GM21825 (cell line): ENCODE measurements around the gene RNF213.

ENCODE experiments used
- ATAC-seq: cut with Tn5 transposase; IDR thresholded peaks from one replicate; pipeline ENCODE4 v1.9.1; 2021; ENCODE audit warnings: mild to moderate bottlenecking, moderate library complexity; ENCODE audit not compliant: unreplicated experiment

Gene RNF213

DNA sequence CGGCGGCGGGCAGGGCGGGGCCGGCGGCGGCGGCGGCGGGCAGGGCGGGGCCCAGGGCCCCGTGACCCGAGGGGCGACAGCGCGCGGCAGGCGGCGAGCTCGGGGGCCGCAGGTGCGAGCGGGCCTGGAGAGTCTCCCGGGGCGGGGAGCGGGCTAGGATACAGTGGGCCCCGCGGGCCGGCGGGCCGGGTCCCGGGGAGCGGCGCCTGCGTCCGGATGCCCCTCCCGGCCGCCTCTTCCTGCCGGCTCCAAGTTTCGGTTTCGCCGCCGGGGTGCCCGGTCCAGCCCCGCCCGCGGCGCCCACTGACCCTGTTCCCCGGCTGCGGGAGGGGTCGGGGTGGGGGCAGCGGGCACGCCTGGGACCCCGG is at the start of gene RNF213:
Gene RNF213, plus strand, starts transcription at position 62 of the 368 bp plus-strand sequence. CDS start 2,830 bp downstream, outside the sequence.
- no peak for ATAC-seq

DNA sequence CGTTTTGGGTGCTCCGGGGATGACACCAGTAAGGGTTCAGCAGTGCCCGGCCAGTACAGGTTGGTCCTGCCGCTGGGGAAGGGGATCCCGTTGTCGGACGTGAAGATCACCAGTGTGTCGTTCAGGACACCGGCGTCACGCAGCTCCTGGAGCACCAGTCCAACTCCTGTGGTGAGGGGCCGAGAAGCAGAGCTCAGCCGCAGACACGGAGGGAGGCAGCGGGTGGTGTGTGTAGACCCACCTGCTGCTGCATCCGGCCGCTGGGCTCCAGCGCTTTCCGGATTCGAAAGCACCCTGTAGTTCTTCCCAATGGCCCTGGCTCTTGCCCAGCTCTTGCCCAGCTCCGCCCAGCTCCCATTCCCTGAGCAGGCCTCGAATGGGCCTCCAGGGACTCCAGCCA is 48.5 kb upstream of the RNF213 start:
- ATAC-seq = no peak

DNA sequence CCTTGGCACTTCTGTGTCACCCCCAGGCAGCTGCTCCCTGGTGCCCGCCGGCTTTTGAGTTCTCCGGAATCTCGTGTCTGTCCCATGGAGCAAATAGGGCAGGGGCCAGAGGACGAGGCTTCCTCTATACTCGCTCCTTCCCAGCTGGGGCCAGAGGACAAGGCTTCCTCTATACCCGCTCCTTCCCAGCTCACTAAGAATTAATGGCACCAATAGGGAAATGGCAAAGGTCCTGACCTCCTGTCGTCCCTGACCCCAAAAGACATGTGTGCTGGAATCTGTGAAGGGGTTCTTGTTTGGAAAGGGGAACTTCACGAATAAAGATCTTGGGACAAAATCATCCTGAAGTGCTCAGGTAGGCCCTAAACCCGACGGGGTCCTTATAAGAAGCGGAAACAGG is 48.1 kb upstream of the RNF213 start:
- ATAC-seq = no peak

DNA sequence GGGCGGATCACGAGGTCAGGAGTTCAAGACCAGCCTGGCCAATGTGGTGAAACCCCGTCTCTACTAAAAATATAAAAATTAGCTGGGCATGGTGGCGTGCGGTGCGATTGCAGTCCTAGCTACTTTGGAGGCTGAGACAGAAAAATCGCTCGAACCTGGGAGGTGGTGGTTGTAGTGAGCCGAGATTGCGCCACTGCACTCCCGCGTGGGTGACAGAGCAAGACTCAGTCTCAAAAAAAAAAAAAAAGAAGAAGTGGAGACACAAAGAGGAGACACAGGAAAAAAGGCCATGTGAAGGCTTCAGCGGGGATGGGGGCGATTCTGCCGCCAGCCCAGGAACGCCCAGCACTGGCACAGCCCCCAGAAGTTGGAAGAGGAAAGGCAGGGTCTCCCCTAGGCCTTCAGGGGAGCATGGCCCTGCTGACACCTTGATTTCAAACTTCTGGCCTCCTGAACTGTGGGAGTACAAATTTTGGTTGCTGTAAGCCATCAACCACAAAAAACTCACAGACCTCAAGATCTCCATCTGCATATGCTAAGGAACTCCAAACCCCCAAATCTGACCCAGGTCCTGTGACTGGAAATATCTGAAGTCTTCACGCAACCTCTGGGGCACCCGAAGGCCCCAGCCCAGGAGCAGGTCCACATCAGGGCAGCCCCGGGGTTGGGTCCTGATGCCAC is 47.5 kb upstream of the RNF213 start:
- ATAC-seq = no peak

DNA sequence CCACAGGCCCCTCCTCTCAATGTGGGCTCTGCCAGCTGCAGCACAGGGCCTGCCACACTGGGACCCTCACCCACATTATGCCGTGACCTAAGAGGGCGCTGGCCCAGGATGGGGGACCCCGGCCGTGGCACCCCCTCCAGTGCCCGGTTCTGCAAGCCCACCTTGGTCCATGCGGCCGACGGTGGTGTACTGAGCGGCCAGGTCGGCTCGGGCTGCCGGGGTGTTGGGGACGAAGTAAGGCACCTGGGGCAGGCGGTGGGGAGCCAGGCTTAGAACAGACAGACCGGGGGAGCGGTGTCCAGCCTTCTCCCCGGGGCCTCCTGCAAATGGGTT is 47.0 kb upstream of the RNF213 start:
- ATAC-seq = no peak

DNA sequence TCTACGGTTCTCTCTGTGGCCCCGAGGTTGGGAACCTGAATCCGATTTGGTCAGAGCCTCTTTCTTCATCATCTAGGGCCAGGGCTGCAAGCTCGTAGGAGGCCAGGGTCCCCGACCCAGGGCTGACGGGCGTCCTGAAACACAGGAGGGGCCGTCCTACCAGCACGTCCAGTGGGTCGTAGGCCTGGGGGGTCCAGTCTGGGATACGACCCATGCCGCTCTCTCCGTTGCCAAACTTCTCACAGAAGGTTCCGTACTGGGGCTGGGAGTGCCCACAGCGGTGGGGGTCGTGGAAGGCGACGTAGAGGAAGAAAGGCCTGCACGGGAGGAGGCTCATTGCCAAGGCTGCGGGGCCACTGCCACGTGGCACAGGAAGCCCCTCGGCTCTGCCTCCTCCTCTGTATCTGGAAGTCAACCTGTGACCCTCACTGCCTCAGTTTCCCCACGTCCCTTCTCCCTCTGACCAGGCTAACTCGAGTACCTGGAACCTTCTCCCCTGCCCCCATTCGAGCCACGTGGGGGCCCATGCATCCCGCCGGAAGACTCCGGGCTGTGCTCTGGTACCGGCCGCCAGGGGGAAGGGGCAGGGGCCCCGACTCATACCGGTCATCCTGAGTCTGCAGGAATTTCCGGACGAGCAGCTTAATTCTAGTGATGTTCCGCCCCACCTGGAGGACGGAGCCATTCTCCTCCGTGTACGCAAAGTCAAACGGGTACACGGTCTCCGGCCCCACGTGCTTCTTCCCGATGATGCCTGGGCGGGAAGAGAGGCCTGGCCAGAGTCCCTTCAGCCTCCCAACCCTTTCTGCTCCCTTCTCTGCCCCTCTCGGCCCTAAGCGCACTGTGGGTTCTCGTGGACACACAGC is 46.4 kb upstream of the RNF213 start:
- ATAC-seq = no peak

DNA sequence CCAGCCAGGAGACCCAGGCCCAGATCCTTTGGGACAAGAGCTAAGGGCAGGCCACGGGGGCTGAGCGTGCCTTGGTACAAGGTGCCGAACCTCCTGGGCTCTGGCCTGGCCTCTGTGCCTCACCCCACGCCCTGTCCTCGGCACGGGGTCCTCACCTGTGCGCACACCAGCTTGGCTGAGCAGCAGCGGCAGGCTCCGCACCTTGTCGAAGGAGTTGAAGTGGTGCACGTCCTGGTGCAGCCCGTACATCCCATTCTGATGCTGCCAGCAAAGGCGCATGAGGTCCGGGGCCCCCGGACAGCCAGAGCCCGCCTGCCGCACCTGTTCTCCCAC is 45.8 kb upstream of the RNF213 start:
- no peak for ATAC-seq

DNA sequence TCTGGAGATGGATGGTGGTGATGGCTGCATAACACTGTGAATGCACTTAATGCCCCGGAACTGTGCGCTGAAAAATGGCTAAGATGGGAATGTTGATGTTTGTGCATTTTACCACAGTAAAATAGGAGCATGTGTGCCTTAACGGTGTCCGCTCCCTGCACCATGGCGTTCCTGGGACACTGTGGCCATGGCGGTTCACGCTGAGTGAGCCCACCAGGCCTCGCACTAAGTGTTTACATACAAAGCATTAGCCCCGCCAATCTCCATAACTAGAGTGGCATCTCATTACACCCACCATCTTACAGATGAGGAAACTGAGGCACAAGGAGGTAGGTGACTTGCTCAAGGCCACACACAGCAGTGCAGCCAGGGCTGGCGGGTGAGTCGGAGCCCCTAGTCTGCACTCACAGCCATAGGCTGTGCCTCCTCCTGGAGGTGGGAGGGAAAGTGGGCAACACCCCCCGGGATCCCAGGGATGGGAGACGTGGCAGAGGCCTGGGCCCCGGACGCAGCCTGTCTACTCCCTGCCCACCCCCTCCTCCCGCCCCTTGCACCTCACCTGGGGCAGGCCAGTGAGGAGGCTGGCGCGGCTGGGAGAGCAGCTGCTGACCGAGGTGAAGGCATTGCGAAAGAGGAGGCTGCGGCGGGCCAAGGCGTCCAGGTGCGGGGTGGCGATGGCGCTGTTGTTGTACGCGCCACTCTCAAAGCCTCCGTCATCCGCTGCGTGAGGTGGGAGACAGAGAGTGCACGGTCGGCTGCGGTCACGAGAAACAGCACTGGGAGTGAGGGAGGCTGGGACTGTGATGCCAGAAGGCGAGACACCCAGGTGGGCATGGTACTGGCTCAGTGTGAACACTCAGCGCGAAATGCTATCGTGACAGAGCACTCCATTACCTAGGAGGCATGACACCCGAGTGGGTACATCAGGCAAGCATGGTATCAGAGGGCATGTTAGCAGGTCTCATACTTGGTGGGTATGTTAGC is 43.9 kb upstream of the RNF213 start:
- ATAC-seq = no peak

DNA sequence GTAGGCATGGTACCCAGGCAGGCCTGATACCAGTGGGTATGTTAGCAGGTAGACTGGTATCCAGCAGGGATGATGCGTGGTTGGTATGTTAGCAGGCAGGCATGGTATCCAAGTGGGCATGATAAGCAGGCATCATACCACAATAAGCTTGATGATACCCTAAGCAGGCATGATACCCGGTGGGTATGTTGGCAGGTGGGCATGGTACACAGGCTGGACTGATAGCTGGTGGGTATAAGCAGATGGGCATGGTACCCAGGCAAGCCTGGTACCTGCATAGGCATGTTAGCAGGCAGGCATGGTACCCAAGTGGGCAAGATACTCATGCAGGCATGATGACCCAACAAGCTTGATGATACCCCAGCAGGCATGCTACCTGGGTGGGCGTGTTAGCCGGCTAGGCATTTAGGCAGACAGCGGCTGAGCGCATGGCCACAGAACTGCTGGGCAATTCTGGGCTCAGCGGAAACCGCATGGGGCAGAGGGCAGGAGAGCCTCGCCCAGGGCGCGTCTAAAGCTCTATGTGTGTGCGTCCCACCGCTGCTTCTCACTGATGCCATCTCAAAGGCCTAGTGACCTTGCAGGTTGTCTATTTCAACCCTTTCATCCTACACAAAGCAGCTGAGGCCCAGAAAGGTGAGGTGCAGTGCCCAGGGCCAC is 42.8 kb upstream of the RNF213 start:
- ATAC-seq = no peak

DNA sequence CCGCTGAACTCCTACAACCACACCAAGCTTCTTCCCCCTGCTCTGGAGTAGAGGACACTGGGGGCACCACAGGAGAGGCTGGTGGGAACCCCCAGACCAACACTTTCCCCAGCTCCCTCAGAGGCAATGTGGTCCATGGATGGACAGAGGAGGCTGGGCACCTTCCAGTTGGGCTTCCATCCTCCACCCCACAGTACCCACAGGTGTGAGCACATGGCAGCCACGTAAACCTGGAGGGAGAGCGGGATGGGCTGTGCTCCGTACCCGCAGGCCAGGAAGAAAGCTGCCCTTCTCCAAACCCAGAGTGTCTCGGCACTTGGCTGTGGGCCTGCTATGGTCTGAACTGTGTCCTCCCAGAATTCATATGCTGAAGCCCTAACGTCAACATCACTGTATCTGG is 42.3 kb upstream of the RNF213 start:
- no peak for ATAC-seq

DNA sequence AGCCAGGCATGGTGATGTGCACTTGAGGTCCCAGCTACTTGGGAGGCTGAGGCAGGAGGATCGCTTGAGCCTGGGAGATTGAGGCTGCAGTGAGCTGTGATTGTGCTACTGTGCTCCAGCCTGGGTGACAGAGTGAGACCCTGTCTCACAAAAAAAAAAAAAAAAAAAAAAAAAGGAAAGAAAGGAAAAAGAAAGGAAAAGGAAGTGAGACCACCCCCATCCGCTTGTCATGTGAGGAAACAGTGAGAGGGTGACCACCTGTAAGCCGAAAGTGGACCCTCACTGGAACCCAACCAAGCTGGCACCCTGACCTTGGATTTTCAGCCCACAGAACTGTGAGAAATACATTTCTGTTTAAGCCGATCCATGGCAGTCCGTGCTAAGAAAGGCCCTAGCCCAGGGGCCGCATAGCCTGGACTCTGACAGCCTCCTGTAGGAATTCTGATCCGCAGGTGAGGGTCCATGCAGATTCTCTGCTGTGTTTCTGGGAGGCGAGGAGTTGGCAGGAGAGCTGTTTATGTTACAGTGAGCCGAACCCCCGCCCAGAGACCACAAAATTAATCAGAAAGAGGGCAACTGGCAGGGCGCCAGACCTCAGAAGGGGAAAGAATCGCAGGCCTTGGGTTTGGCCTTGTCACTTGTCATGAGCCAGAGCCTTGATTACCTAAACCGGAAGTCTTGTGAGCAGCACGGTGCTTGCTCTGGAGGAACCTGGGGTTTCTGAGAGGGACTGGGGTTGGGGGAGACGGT is 41.5 kb upstream of the RNF213 start:
- no peak for ATAC-seq

DNA sequence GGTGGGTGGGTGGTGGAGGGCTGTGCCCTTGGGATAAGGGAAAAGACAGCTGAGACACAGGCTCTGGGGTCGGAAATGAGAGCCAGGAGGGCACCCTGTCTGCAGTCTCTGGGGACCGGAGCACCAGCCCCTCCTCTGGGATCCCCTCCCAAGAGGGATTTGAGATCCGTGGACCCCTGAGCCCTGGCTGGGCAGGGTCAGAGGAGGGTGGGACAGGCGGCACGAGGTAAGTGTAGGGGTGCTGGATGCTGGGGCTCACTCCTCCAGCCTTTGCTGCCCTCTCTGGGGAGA is 40.9 kb upstream of the RNF213 start:
- ATAC-seq = no peak

DNA sequence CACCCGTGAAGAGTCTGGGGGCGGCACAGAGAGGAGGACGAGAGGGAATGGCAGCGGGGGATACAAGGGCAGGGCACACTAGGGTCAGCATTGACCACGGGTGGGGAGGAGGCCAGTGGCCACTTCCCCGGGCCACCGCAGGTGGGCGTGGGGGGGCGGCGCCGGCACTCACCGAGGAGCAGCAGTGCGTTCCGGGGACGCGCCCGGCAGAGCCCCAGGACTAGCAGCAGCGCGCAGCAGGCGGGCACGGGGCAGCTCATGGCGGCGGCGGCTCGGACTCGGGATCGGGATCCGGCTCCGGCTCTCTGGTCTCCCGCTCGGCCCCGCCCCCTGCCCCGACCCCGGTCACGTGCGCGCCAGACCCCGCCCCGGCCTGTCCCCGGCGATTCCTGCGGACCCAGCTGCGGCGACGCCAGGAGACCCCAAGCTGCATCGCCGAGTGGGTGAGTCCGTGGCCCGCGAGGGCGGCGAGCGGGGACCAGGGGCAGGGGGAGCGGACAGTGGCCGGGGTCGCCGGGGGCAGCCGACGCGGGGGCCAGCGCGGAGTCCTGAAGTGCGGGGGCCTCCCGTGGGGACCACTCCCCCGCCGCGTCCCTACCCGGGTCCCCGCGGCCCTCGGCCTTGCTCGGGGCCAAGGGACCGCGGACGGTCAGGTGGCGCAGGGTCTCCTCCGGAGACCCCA is 40.5 kb upstream of the RNF213 start, which contains the start of the genes SGSH and SLC26A11:
Gene SGSH, minus strand, starts transcription at position 280 of the 682 bp plus-strand sequence. Its CDS starts 20 bp downstream, at position 260.
Gene SLC26A11, plus strand, starts transcription at position 374 of the 682 bp plus-strand sequence. CDS start 1,134 bp downstream, outside the sequence.
- no peak for ATAC-seq

DNA sequence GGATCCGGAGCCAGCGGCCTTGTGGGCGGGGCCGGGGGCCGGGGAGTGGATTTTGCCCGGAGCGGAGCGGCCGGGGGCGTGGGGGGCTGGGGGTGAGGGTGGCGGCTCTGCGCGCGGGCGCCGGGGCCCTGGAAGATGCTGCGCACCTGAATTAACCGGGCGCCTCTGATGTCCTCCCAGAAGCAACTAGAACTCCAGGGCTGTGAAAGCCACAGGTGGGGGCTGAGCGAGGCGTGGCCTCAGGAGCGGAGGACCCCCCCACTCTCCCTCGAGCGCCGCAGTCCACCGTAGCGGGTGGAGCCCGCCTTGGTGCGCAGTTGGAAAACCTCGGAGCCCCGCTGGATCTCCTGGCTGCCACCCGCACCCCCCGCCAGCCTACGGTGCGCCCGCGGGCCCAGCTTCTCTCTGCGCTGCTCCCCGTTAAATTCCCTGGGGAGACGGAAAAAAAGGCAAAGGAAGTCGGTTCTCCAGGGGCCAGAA is 39.9 kb upstream of the RNF213 start:
- no peak for ATAC-seq

DNA sequence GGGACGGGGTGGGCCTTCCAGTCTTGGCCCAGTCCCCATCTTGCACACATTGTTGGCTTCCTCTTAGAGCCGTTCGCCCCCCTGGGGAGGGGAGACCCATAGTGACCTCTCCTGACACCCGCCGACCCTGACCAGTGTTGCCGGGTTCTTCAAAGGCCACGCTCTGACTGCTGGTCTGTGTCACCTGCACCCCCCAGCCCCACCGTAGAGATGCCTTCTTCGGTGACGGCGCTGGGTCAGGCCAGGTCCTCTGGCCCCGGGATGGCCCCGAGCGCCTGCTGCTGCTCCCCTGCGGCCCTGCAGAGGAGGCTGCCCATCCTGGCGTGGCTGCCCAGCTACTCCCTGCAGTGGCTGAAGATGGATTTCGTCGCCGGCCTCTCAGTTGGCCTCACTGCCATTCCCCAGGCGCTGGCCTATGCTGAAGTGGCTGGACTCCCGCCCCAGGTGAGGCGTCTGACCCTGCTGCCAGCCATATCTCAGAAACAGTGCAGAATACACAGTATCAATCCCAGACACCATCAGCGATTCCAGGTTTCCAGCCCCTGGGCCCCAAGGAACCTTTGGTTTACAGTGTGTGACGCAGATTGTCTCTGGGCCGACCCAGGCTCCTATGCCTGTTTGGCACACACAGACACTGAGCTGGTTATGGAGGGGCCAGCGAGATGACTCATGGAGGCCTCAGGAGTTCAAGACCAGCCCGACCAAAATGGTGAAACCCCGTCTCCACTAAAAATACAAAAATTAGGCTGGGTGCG is 39.1 kb upstream of the RNF213 start:
- no peak for ATAC-seq

DNA sequence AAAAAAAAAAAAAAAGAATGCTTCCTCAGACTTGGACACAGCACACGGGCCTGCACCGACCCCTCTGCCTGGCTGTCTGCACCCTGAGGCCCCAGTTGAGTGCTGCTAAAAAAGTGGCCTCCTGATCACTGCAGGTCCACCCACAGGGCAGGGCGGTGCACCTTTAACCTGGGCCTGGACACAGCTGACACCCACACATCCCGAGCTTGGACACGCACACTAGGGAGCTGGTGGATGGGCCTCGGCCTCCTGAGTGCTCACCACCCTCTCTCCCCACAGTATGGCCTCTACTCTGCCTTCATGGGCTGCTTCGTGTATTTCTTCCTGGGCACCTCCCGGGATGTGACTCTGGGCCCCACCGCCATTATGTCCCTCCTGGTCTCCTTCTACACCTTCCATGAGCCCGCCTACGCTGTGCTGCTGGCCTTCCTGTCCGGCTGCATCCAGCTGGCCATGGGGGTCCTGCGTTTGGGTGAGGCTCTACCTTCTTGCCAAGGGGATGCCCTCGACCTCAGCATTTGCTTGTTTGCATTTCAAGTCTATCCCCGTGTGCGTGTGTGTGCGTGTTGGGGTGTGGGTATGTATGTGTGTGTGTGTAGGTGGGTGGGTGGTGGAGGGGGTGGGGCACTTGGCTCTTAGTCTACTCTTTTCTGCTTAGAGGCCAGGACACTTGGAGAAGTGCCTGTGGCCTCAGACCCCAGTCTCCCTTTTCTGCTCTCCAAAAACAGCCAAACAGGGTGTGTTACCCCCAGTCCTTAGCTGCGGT is 38.1 kb upstream of the RNF213 start:
- no peak for ATAC-seq

DNA sequence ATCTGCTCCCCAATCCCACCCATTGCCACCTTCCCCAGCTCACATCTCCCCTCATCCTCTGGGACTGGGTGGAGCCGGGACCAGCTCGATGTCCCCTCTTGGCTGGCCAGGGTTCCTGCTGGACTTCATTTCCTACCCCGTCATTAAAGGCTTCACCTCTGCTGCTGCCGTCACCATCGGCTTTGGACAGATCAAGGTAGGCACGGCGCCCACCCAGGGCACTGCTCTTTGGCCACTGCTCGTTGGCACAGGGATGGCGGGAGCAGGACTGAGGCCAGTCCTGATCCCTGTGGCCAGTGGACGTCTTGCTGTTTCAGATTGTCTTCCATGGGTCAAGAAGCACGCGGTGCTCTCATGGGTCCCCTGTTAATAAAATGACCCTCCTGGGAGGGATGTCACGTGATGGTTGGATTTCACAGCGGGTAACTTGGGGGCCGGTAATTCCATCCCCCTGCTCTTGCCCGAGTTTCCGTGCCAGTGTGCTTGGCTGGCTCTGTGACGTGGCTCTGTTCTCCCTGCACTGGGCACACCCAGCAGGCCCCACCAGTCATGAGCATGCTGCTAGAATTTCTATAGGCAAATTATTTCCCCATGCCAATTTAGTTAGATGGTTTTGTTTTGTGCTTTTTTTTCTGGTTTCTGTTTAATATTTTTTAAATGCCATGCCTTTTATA is 37.4 kb upstream of the RNF213 start:
- ATAC-seq = no peak
